Liver (tissue), 2 donors: ENCODE results near the gene PCDHGB6.

Source experiments
- FOXA1 ChIP-seq: IDR thresholded peaks from 2 replicates; pipeline ENCODE4 v1.6.1; 2016; ENCODE audit warnings: antibody characterized with exemption
- MAX ChIP-seq: IDR thresholded peaks from 2 replicates; pipeline ENCODE4 v1.6.1; 2016; ENCODE audit warnings: antibody characterized with exemption
- TF ChIP-seq, protein P1 (sequence below): IDR thresholded peaks from 2 replicates; pipeline ENCODE4 v1.6.1; 2016; ENCODE audit warnings: antibody characterized with exemption, mild to moderate bottlenecking
- TF ChIP-seq, protein P2 (sequence below): fragments of 150-350 bp; IDR thresholded peaks from 2 replicates; pipeline ENCODE4 v1.5.1; 2017; ENCODE audit warnings: improper control_type of control experiment, low read depth, low read length; ENCODE audit not compliant: missing input control
- donor health status: healthy.

GRCh38 chr5:141441571-141442170, 33.9 kb downstream of the PCDHGB6 start:
- TF ChIP-seq, protein P1, sequence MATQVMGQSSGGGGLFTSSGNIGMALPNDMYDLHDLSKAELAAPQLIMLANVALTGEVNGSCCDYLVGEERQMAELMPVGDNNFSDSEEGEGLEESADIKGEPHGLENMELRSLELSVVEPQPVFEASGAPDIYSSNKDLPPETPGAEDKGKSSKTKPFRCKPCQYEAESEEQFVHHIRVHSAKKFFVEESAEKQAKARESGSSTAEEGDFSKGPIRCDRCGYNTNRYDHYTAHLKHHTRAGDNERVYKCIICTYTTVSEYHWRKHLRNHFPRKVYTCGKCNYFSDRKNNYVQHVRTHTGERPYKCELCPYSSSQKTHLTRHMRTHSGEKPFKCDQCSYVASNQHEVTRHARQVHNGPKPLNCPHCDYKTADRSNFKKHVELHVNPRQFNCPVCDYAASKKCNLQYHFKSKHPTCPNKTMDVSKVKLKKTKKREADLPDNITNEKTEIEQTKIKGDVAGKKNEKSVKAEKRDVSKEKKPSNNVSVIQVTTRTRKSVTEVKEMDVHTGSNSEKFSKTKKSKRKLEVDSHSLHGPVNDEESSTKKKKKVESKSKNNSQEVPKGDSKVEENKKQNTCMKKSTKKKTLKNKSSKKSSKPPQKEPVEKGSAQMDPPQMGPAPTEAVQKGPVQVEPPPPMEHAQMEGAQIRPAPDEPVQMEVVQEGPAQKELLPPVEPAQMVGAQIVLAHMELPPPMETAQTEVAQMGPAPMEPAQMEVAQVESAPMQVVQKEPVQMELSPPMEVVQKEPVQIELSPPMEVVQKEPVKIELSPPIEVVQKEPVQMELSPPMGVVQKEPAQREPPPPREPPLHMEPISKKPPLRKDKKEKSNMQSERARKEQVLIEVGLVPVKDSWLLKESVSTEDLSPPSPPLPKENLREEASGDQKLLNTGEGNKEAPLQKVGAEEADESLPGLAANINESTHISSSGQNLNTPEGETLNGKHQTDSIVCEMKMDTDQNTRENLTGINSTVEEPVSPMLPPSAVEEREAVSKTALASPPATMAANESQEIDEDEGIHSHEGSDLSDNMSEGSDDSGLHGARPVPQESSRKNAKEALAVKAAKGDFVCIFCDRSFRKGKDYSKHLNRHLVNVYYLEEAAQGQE = no peak
- TF ChIP-seq, protein P2, sequence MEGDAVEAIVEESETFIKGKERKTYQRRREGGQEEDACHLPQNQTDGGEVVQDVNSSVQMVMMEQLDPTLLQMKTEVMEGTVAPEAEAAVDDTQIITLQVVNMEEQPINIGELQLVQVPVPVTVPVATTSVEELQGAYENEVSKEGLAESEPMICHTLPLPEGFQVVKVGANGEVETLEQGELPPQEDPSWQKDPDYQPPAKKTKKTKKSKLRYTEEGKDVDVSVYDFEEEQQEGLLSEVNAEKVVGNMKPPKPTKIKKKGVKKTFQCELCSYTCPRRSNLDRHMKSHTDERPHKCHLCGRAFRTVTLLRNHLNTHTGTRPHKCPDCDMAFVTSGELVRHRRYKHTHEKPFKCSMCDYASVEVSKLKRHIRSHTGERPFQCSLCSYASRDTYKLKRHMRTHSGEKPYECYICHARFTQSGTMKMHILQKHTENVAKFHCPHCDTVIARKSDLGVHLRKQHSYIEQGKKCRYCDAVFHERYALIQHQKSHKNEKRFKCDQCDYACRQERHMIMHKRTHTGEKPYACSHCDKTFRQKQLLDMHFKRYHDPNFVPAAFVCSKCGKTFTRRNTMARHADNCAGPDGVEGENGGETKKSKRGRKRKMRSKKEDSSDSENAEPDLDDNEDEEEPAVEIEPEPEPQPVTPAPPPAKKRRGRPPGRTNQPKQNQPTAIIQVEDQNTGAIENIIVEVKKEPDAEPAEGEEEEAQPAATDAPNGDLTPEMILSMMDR = no peak
- no peak for TF ChIP-seq FOXA1
- TF ChIP-seq MAX = no peak
